HAP-1 (cell line): ENCODE data around the gene SLC18A3.

Experiments
- DNase-seq, 2 experiments: peaks; one replicate each; pipeline ENCODE4 v3.0.0-alpha.2; 2016 to 2020; ENCODE audit warnings: low spot score in 2 of 2
- H3K27me3 ChIP-seq: fragments of 250-450 bp; sonication (Bioruptor Pico); 2 replicates; pipeline ENCODE4 v1.5.1; 2020; ENCODE audit warnings: low read depth, mild to moderate bottlenecking, moderate library complexity
- H3K36me3 ChIP-seq: fragments of 250-450 bp; sonication (Bioruptor Pico); replicated peaks from 2 replicates; pipeline ENCODE4 v1.5.1; 2020; ENCODE audit warnings: mild to moderate bottlenecking
- H3K4me1 ChIP-seq: fragments of 250-450 bp; sonication (Bioruptor Pico); 2 replicates; pipeline ENCODE4 v1.5.1; 2020; ENCODE audit warnings: mild to moderate bottlenecking
- H3K4me3 ChIP-seq: fragments of 250-450 bp; sonication (Bioruptor Pico); 2 replicates; pipeline ENCODE4 v1.5.1; 2020; ENCODE audit warnings: mild to moderate bottlenecking, moderate library complexity
- H3K9me3 ChIP-seq: fragments of 250-450 bp; sonication (Bioruptor Pico); 2 replicates; pipeline ENCODE4 v1.5.1; 2020; ENCODE audit warnings: mild to moderate bottlenecking, moderate library complexity
- in situ Hi-C: fragments of 300-500 bp; cut with MboI; formaldehyde crosslinking; loops from 3 replicates; pipeline ENCODE4 v1.14.3; 2020; ENCODE audit warnings: low sequenced_read_pairs, inconsistent platforms, mixed read lengths

Gene SLC18A3

DNA sequence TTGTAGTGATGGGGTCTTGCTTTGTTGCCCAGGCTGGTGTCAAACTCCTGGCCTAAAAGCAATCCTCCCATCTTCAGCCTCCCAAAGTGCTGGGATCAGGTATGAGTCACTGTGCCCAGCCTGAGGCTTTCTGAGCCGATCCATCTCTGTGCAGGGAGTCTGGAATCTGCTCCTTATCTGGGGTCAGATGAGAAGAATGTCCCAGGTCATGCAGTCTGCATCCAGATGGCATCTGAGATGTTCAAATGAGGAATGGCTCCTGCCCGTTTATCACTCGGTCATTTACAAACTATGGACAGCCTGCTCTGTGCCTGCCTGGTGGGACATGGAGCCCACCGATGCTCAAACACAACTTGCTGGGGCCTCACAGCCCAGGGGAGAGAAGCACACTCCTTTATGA lies 11.1 kb upstream of the SLC18A3 start:
- Histone ChIP-seq H3K27me3 (peaks cover 3% of the 10 kb centered on the region; the same call in 1 of the 2 replicates), H3K36me3 (no peaks in the 10 kb centered on the region), H3K4me1 (no peaks in the 10 kb centered on the region), H3K9me3 (no peaks in the 10 kb centered on the region), H3K4me3 (no peak overlapping the region)
- DNase-seq = no peak
- in situ Hi-C loops = loop anchor here (10.0 to 25.0 kb wide), 2 partner anchors 463 to 626 kb away; partner anchors contain the start of gene WASHC2A

DNA sequence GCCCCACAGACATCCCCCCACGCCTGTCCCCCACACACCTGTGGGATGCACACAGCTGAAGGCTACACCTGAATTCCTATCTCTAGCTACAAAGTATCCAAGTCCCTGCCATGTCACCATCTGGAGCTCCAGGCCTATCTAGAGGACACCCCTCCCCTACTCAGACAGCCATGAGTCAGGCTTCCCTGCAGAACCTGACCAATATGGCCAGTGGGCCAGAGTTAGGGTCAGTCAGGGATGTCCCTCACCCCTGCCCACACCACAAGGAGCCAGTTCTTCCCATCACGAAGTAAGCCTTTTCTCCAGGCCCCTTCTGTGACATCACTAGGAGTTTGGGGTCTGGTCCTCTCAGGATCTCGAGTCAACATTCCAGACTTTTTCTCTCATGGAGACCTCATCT lies 10.6 kb upstream of the SLC18A3 start:
- Histone ChIP-seq H3K36me3 (no peaks in the 10 kb centered on the region), H3K4me3 (no peak overlapping the region), H3K27me3 (peaks cover 3% of the 10 kb centered on the region; the same call in 1 of the 2 replicates), H3K9me3 (no peaks in the 10 kb centered on the region), H3K4me1 (no peaks in the 10 kb centered on the region)
- DNase-seq = no peak
- in situ Hi-C loops = loop anchor here (10.0 to 25.0 kb wide), 2 partner anchors 463 to 625 kb away; partner anchors contain the start of gene WASHC2A

DNA sequence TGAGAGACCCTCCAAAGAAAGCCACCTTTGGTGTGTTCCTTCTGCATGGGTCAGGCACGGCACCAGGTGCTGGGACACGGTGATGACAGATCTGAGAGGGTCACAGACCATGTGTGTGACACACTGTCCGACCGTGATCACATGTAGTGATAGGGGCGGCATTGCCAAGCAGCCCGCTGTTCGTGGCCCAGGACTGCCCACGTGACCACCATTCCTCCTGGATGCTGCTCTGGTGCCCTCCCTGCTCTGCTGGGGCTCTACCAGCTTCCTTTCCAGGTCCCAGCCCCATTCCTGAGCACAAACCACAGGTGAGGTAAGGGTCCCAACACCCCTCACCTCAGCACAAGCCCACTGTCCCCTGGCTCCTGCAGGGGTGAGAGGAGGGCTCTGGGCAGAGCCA lies 10.1 kb upstream of the SLC18A3 start:
- in situ Hi-C loops = no loop called here
- DNase-seq = no peak
- no peaks in the 10 kb centered on the region for H3K4me1 ChIP-seq
- H3K27me3 ChIP-seq = peaks cover 3% of the 10 kb centered on the region; the same call in 1 of the 2 replicates
- H3K36me3 ChIP-seq = no peaks in the 10 kb centered on the region
- no peaks in the 10 kb centered on the region for H3K9me3 ChIP-seq
- H3K4me3 ChIP-seq = no peak overlapping the region

DNA sequence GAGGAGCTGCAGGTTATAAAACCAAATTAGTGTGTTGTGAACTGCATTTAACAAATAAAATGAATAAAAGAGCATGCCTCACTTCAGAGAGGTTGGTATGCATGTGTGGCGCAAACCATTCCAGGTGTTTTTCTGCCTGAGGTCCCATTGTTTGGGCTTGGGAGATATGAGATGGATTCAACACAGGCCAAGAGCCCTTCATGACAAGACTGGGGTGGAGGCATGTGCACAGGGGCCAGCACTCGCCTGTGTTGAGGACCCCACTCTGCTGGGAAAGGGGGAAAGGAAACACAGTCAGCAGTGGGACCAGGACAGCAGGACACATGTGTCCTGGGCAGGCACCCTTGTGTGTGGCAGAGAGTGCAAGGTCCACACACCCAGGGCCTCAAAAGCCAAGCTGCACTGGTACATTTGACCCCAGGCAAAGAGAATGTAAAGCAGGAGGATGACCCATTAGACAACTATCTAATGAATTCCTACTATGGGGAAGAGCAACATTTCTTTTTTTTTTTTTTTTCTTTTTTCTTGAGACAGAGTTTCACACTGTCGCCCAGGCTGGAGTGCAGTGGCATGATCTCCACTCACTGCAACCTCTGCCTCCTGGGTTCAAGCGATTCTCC lies 9.2 kb upstream of the SLC18A3 start:
- no peak overlapping the region for H3K4me3 ChIP-seq
- peaks cover 3% of the 10 kb centered on the region; the same call in 1 of the 2 replicates for H3K27me3 ChIP-seq
- H3K9me3 ChIP-seq = no peaks in the 10 kb centered on the region
- H3K4me1 ChIP-seq = no peaks in the 10 kb centered on the region
- no peaks in the 10 kb centered on the region for H3K36me3 ChIP-seq
- in situ Hi-C loops = no loop called here
- no peak for DNase-seq

DNA sequence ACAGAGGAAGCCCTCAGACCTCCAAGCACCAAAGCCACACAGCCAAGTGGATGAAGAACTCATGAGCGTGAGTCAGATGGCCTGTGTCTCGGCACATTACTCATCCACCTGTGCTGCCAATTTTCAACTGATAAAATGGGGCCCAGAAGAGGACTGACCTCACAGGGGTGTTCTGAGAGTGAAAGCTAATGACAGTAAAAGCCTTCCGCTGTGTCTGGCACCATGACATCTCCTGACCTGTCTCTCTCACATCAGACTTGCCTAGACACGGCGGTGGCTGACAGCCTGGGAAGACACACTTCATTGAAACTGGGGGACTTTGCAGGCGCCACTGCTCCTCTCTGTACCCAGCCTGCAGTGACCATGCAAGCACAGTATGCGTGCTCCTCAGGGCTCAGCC lies 8.3 kb upstream of the SLC18A3 start:
- Histone ChIP-seq H3K27me3 (peaks cover 3% of the 10 kb centered on the region; the same call in 1 of the 2 replicates), H3K4me3 (no peak overlapping the region), H3K36me3 (no peaks in the 10 kb centered on the region), H3K9me3 (no peaks in the 10 kb centered on the region), H3K4me1 (no peaks in the 10 kb centered on the region)
- DNase-seq = no peak
- in situ Hi-C loops = no loop called here

DNA sequence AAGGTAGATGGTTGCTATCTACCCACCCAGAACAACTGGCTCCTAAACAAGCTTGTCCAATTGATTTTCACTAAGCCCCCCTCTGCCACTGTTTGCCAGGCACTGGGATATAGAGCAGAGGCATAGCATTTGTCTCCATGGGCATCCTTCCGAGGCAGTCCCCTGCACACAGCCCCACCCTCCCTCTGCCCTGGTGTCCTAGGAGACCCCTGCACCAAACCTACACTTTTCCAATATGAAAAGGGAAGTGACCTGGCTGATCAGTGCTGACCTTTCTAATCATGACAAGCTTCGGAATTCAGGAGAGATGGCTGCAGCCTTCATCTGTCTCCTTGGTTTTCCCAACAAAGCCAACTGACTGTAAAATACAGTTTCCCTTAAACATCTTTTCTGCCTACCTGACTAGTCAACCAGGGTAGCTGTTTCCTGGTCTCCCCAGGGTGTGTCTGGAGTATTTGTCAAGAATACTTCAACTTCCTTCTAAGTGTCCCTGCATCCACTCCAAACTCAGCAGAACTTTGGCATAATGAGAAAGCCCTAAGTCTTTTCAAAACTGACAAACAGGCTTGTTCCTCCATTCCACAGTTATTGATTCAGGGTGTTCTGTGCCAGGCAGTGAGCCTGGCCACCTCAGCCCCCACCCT lies 7.6 kb upstream of the SLC18A3 start:
- H3K9me3 ChIP-seq = no peaks in the 10 kb centered on the region
- in situ Hi-C loops = no loop called here
- no peak overlapping the region for H3K4me3 ChIP-seq
- no peaks in the 10 kb centered on the region for H3K4me1 ChIP-seq
- H3K27me3 ChIP-seq = peaks cover 3% of the 10 kb centered on the region
- no peak for DNase-seq
- H3K36me3 ChIP-seq = no peaks in the 10 kb centered on the region

DNA sequence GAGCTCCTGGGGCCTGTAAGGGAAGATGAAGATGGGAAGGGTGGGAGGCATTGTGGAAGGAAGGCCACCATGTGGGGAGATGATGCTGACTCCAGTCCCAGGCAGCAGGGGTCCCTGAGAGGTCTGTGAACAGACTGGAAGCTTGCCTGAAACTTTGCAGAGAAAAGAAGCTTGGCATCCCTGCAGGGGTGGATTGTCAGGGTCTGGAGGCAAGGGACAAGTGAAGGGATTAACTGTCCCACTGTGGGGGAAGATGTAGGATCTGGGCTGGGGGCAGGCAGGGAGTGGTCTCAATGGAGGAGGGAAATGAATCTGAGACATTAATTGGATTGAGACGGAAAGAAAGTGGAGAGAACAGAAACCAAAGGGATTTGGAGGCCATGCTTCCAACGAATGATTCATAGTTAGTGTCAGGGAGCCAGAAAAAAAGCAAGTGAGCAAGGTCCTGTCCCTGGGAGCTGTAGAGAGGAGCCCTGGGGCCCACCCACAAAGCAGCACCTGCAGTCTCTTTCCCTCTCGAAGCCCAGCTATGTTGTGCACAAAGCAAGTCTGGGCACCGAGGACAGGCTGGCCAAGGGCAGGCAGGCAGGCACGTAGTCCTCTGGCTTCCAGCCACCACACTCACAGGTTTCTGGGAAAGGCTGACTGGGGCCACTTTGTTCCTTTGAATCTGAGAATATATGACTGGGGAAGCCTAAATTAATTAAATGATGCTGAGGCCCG lies 4.7 kb upstream of the SLC18A3 start:
- H3K4me1 ChIP-seq = no peaks in the 10 kb centered on the region
- in situ Hi-C loops = no loop called here
- H3K9me3 ChIP-seq = no peaks in the 10 kb centered on the region
- DNase-seq = no peak
- no peaks in the 10 kb centered on the region for H3K36me3 ChIP-seq
- H3K27me3 ChIP-seq = peaks cover 27% of the 10 kb centered on the region
- H3K4me3 ChIP-seq = no peak overlapping the region

DNA sequence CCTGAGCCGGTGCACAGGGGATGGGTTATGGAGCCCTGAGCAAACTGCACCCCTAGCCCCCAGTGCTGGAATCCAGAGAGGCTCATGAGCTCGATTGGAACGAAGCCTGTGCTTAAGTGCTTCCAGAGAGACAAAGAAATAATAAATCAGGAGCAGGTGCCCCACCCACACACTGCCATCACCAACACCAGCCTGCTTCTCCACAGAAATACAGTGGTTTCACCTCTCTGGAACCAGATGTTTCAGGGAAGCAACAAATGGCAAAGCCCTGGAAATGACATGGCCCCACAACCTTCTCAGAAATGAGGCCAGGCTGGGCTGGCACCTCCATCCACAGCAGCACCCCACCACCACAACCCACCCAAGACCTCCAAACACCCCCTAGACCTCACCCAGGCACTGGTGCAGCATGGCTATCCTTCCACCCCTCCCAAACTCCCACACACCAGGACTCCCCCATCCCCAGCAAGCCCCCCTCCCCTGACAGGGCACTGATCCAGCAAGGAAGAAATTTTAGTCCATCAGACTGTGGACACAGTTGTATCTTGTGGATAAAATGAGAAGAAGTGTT lies 4.1 kb upstream of the SLC18A3 start:
- Histone ChIP-seq H3K9me3 (no peaks in the 10 kb centered on the region), H3K27me3 (peaks cover 32% of the 10 kb centered on the region), H3K4me1 (no peaks in the 10 kb centered on the region), H3K4me3 (no peak overlapping the region), H3K36me3 (no peaks in the 10 kb centered on the region)
- no peak for DNase-seq
- in situ Hi-C loops = no loop called here

DNA sequence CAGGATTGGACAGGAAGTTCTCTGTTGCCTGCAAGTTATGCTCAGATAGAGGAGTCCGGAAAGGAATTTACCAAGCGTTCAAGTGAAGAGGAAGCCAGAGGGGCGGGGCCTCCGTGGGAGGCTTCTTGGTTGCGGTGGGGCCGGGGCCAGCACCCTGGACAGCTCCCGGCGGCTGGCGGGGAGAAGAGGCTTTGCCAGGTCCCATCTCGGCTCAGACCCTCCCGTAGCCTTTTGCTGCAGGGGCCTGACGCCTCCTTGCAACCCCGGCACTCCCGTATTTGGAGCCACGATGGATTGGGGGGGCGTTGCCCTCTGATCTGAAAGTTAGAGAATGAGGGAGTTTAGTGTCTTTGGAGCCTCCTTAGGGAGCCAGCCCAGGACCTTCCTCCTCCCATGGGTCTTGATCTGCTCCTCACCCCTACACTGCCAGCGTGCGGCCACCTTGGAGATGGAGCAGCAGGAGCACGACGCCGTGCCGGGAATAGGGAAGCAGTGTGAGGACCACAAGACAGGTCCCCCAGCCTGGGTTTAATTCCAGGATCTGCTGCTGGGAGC lies 3.1 kb upstream of the SLC18A3 start:
- Histone ChIP-seq H3K36me3 (no peaks in the 10 kb centered on the region), H3K4me1 (no peaks in the 10 kb centered on the region), H3K4me3 (no peak overlapping the region), H3K9me3 (no peaks in the 10 kb centered on the region), H3K27me3 (peaks cover 34% of the 10 kb centered on the region)
- in situ Hi-C loops = no loop called here
- peak; percentile 45 to 87 for DNase-seq

DNA sequence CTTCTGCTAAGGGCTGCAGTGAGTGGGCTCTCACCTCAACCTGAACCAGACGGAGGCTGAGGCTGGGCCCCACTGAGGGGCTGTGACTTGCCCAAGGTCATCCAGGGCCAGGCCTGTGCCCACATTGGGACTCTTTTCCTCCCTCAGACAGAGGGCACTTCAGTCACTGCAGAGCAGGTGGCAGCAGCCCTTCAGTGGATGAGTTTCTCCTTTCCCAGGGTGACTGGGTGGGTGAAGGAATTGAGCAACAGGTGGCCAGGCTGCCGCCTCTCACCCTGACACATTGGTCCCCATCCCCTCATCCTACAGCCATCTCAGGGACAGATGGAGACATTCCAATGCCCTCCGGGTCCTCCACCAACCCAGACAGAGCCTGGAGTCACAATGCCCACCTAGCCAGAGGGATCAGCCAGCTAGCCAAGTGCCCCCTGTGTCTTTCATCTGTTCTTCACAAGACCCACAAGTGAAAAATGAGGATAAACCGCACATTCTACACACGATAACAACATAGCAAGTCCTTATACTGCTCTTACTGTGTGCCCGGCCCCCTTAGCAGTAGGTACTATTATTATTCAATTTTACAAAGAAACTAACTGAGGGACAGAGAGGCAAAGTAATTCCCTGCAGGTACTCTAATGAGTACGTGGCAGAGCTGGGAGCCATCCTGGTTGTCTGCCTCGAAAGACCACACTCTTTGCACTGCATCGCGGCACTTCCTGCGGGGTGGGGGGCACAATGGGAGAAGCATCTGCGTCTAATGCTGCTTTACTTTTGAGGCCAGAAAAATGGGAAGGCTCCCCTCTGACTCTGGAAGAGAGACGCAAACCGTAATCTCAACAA lies 1.7 kb upstream of the SLC18A3 start:
- in situ Hi-C loops = no loop called here
- DNase-seq = no peak
- Histone ChIP-seq H3K4me1 (no peaks in the 10 kb centered on the region), H3K4me3 (no peak overlapping the region), H3K36me3 (no peaks in the 10 kb centered on the region), H3K9me3 (no peaks in the 10 kb centered on the region), H3K27me3 (peaks cover 42% of the 10 kb centered on the region)

DNA sequence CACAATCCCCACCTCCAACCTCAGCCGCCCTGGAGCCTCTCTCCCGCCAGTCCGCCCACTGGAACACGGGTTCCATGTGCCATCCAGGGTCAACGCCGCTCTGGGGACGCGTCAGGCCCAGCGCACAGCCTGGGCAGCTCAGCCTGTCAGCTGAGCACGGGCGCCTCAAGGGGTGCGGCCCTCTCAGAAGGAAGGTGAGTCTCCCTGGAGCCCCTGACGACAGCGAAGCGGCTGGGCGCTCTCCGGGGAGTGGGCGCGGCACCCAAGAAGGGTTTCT lies 1.2 kb upstream of the SLC18A3 start:
- H3K9me3 ChIP-seq = no peaks in the 10 kb centered on the region
- no peaks in the 10 kb centered on the region for H3K4me1 ChIP-seq
- peaks cover 48% of the 10 kb centered on the region for H3K27me3 ChIP-seq
- H3K4me3 ChIP-seq = no peak overlapping the region
- DNase-seq = no peak
- no peaks in the 10 kb centered on the region for H3K36me3 ChIP-seq
- in situ Hi-C loops = no loop called here

DNA sequence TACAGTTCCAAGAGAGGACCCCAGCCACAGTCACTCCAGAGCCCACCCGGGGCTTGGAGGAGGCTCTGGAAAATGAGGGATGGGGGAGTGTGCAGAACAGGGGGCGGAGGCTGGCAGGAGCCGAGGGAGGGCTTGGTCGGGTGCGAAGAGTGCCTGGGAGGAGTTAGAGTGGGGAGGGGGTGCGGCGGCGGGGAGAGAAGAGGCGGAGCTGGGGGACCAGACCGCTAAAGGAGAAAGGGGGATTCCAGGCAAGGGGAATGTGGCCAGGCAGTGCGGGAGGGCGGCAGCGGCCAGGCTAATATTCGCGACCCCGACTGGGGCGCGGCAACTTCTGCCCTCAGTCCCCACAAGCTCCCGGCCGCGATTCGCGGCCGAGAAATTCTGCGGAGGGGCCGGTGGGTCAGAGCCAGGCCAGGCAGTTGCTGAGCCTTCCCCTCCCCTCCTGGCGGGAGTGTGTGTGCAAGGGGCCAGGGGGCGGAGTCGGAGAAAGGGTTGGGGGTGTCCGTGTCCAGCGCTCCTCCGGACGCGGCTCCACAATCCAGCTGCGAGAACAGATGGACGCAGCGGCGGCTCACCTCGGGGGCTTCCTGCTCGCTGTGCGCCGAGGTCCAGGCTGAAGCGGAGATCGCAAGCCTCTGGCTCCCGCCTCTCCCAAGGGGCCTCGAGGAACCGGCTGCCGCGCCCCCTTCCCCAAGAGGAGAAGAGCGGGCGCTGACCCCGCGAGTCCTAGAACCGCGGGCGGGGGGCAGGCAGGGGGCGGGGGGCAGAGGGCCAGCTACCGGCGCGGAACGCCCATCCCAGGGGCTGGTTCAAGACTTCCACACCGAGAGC lies 612 bp upstream of the SLC18A3 start:
- DNase-seq = no peak
- Histone ChIP-seq H3K27me3 (peaks cover 50% of the 10 kb centered on the region), H3K4me3 (no peak overlapping the region), H3K36me3 (no peaks in the 10 kb centered on the region), H3K9me3 (no peaks in the 10 kb centered on the region), H3K4me1 (no peaks in the 10 kb centered on the region)
- in situ Hi-C loops = no loop called here
